ENCODE measurements around the gene MYPN. TPM values are rescaled to one million over a fixed set of nuclear protein-coding genes. Genes with fewer than 3 reads are reported as not detected.
"Not testable (repeated sequence)": the region's sequence is repeated elsewhere in the genome, so short reads cannot be mapped to it uniquely, and the experiment has no call there.

Gene MYPN
- total RNA-seq, 4 donors from 2014 or later, result 118 to 342 (median 193) TPM

GRCh38 chr10:68192113-68192512 is 82.8 kb downstream of the MYPN start:
- H3K9me3 ChIP-seq, result no peaks in the 10 kb centered on the region
- H3K27me3 ChIP-seq, result no peaks in the 10 kb centered on the region
- TF ChIP-seq CTCF (IDR thresholded peaks at IDR 0.05 in 4 of 5, conservative IDR thresholded peaks at IDR 0.05 in 1 of 5) (no peak), POLR2A (IDR thresholded peaks at IDR 0.05) (no peak)
- in situ Hi-C loops (cut with MboI; ENCODE audit: low sequenced_read_pairs in 4 of 4) (no loop called here), intact Hi-C loops (cut with DNase I; ENCODE audit: low total_unique reads) (no loop called here)
- no peak overlapping the region for H3K4me3 ChIP-seq
- ATAC-seq (no peak), DNase-seq (no peak)
- peaks cover 25 to 30% of the 10 kb centered on the region in 2 donors for H3K4me1 ChIP-seq
- H3K27ac ChIP-seq, result peak overlapping the region; percentile 53 to 80 (median 65)
- peaks cover 0 to 57% of the 10 kb centered on the region in 2 donors for H3K36me3 ChIP-seq

- intact Hi-C loops (cut with DNase I; ENCODE audit: low total_unique reads), result no loop called here
- in situ Hi-C loops (cut with MboI; ENCODE audit: low sequenced_read_pairs in 4 of 4), result no loop called here
- Histone ChIP-seq H3K9me3 (no peaks in the 10 kb centered on the region), H3K27me3 (no peaks in the 10 kb centered on the region), H3K4me3 (no peak overlapping the region), H3K4me1 (peaks cover 25 to 30% of the 10 kb centered on the region in 2 donors), H3K36me3 (peaks cover 3 to 69% of the 10 kb centered on the region in 2 donors), H3K27ac (peak overlapping the region in 3 of 4 donors; percentile 36 to 80 (median 64))
- ATAC-seq, result no peak
- TF ChIP-seq POLR2A (IDR thresholded peaks at IDR 0.05) (no peak), CTCF (IDR thresholded peaks at IDR 0.05 in 4 of 5, conservative IDR thresholded peaks at IDR 0.05 in 1 of 5) (no peak)
- no peak for DNase-seq
These were observed 85.0 kb downstream of the MYPN start for GRCh38 chr10:68194290-68194689.

- H3K27me3 ChIP-seq; DNase-seq; H3K4me3 ChIP-seq; in situ Hi-C loops (cut with MboI; ENCODE audit: low sequenced_read_pairs in 4 of 4); H3K9me3 ChIP-seq; intact Hi-C loops (cut with DNase I; ENCODE audit: low total_unique reads); ATAC-seq: not testable (repeated sequence)
- Histone ChIP-seq H3K36me3 (peaks cover 3 to 70% of the 10 kb centered on the region in 2 donors), H3K27ac (peak overlapping the region in 3 of 4 donors; percentile 42 to 80 (median 64)), H3K4me1 (peaks cover 25 to 26% of the 10 kb centered on the region in 2 donors)
These were observed 86.5 kb downstream of the MYPN start for GRCh38 chr10:68195776-68196175.

GRCh38 chr10:68196701-68197100 is 87.4 kb downstream of the MYPN start:
- ATAC-seq (no peak), DNase-seq (no peak)
- intact Hi-C loops (cut with DNase I; ENCODE audit: low total_unique reads), result no loop called here
- Histone ChIP-seq H3K27me3 (no peaks in the 10 kb centered on the region), H3K9me3 (no peaks in the 10 kb centered on the region), H3K4me1 (peaks cover 18 to 23% of the 10 kb centered on the region in 2 donors), H3K27ac (peak overlapping the region in 2 of 4 donors; percentile 37 to 56), H3K4me3 (no peak overlapping the region), H3K36me3 (peaks cover 3 to 75% of the 10 kb centered on the region in 2 donors)
- TF ChIP-seq POLR2A (IDR thresholded peaks at IDR 0.05) (no peak), CTCF (IDR thresholded peaks at IDR 0.05 in 4 of 5, conservative IDR thresholded peaks at IDR 0.05 in 1 of 5) (no peak)
- in situ Hi-C loops (cut with MboI; ENCODE audit: low sequenced_read_pairs in 4 of 4), result no loop called here

GRCh38 chr10:68202960-68203353 is 93.7 kb downstream of the MYPN start:
- H3K27me3 ChIP-seq, result no peaks in the 10 kb centered on the region
- in situ Hi-C loops (cut with MboI; ENCODE audit: low sequenced_read_pairs in 4 of 4), result no loop called here

More at GRCh38 chr10:68202960-68203353, 93.7 kb downstream of the MYPN start:
- intact Hi-C loops (cut with DNase I; ENCODE audit: low total_unique reads), result no loop called here
- H3K9me3 ChIP-seq, result no peaks in the 10 kb centered on the region
- H3K4me1 ChIP-seq, result no peaks in the 10 kb centered on the region
- DNase-seq (no peak), ATAC-seq (no peak)
- peak overlapping the region in 1 of 4 donors; percentile 3 for H3K27ac ChIP-seq
- no peak for TF ChIP-seq POLR2A (IDR thresholded peaks at IDR 0.05)
- no peak for TF ChIP-seq CTCF (IDR thresholded peaks at IDR 0.05 in 4 of 5, conservative IDR thresholded peaks at IDR 0.05 in 1 of 5)
- H3K36me3 ChIP-seq, result peaks cover 3 to 78% of the 10 kb centered on the region in 2 donors
- H3K4me3 ChIP-seq, result no peak overlapping the region

Measured in gastrocnemius medialis (tissue), 4 donors.